ENCODE results near the gene GIMAP7.

GIMAP7 gene

DNA sequence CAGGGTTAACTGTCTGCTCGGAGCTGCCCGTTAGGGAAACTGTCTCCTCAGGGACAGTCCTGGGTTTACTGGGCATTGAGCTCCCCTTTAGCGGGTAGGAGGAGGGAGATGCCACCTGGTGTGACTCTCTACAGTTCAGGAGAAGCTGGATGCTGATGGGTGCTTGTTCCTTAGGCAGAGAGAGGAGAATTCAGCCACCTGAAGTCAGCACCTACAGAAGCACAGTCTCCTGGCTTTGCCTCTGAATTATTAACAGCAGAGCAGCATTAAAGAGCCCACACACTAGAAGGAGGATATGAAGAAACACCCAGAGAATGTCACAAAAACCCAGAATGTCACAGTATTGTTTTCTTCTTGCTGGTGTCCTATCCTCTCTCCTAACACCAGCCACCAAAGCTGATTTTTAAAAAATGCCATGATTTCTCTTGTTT, 53.2 kb downstream of the GIMAP7 start:
- peak overlapping the region; percentile 91 for H3K4me3 Mint-ChIP-seq
- H3K36me3 Mint-ChIP-seq (ENCODE audit: low read depth) = peaks cover 56% of the 10 kb centered on the region
- H3K27ac Mint-ChIP-seq = peak overlapping the region; percentile 84
- no peak for DNase-seq (ENCODE audit: low spot score)
- peaks cover 45% of the 10 kb centered on the region for H3K4me1 Mint-ChIP-seq (ENCODE audit: low read depth)
- H3K27me3 Mint-ChIP-seq (ENCODE audit: low read depth) = no peaks in the 10 kb centered on the region
- H3K9me3 Mint-ChIP-seq = peaks cover 12% of the 10 kb centered on the region

DNA sequence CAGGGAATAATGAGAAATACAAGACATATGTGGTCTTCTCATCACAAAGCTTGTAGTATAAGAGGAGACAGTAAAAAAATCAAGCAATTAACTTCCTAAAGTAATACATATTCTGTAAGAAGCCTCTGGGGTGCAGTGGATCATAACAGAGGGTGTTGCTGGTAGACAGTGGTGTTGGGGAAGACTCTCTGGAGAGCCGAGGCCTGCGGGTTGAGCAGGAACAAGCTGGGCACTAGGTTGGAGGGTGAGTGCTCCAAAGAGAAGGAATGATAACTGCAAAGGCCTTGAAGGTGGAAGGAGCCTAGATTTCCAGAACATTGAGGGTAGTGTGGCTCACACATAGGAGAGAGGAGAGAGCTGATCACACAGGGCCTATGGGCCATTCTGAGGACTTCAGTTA, 54.0 kb downstream of the GIMAP7 start:
- peaks cover 40% of the 10 kb centered on the region for H3K4me1 Mint-ChIP-seq (ENCODE audit: low read depth)
- H3K4me3 Mint-ChIP-seq = peak overlapping the region; percentile 91
- no peak for DNase-seq (ENCODE audit: low spot score)
- peaks cover 58% of the 10 kb centered on the region for H3K36me3 Mint-ChIP-seq (ENCODE audit: low read depth)
- no peaks in the 10 kb centered on the region for H3K27me3 Mint-ChIP-seq (ENCODE audit: low read depth)
- peaks cover 16% of the 10 kb centered on the region for H3K9me3 Mint-ChIP-seq
- peak overlapping the region; percentile 91 for H3K27ac Mint-ChIP-seq

DNA sequence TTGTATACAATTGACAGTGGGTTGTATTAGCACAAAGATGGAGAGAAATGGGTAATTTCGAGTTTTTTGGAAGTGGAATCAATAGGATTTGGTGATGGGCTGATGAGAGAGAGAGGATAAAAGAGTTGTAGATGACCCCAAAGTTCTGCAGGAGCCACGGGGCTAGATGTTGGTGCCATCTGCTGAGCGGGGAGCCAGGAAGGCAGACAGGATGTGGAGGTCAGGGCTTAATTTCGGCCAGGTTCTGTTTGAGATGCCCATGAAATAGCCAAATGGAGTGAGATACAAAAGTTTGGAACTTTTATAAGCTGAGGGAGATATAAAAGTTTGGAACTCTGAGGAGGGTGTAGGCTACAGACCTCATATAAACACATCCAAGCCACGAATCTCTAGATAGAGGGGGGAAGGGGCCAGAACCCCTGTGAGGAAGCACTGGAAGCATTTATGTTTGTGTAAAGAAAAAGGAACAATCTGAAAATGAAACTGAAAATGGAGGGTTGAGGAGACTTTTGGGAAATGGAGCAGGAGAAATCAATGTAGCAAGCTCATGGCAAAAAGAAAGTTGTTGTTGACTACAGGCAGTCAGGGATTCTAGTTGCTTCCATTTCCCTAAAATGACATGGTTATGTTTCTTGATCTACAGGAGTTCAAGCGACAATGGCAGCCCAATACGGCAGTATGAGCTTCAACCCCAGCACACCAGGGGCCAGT, 54.7 kb downstream of the GIMAP7 start:
- no peak for DNase-seq (ENCODE audit: low spot score)
- peak overlapping the region; percentile 91 for H3K27ac Mint-ChIP-seq
- H3K4me1 Mint-ChIP-seq (ENCODE audit: low read depth) = peaks cover 33% of the 10 kb centered on the region
- H3K9me3 Mint-ChIP-seq = peaks cover 20% of the 10 kb centered on the region
- peaks cover 63% of the 10 kb centered on the region for H3K36me3 Mint-ChIP-seq (ENCODE audit: low read depth)
- peak overlapping the region; percentile 91 for H3K4me3 Mint-ChIP-seq
- no peaks in the 10 kb centered on the region for H3K27me3 Mint-ChIP-seq (ENCODE audit: low read depth)
